GM12878 (cell line): Measurements from ENCODE around the gene EYS. TPM values are rescaled to one million over a fixed set of nuclear protein-coding genes. Genes with fewer than 3 reads are reported as not detected.

Experiments used
- ATAC-seq: fragments of 200-7000 bp; cut with Tn5 transposase; 3 replicates; pipeline ENCODE4 v1.9.1; 2020; ENCODE audit warnings: mild to moderate bottlenecking, moderate library complexity
- BruUV-seq: library from RNA; stranded (reverse); fragments of 400-500 nt; replicated peaks from 2 replicates; lab custom pipeline; 2021; lab: Mats Ljungman, UMichigan
- CTCF ChIA-PET: fragments of 300-600 bp; sonication (Branson Sonifier 250); formaldehyde crosslinking; extraction: SDS; loops from one replicate; lab custom pipeline; 2021; ENCODE audit warnings: inconsistent platforms; lab: Yijun Ruan, JAX
- POLR2A ChIA-PET: fragments of 350-600 bp; formaldehyde crosslinking; extraction: SDS; loops from one replicate; lab custom pipeline; 2021; ENCODE audit warnings: inconsistent platforms; lab: Charles Lee
- RAD21 ChIA-PET: fragments of 300-600 bp; sonication (Branson Sonifier 250); formaldehyde crosslinking; loops from one replicate; lab custom pipeline; 2023; ENCODE audit warnings: antibody characterized with exemption; ENCODE audit not compliant: unreplicated experiment; lab: Charles Lee
- SMC1A ChIA-PET: fragments of 300-600 bp; sonication (Branson Sonifier 250); formaldehyde crosslinking; loops from one replicate; lab custom pipeline; 2023; ENCODE audit not compliant: unreplicated experiment, uncharacterized antibody; lab: Charles Lee
- DNase-seq: peaks from one replicate; pipeline ENCODE4 v3.0.0-alpha.2; 2011; ENCODE audit warnings: low read depth, low spot score
- FAIRE-seq: peaks from 3 replicates; lab custom pipeline; 2011; peaks lifted over from hg19 to GRCh38; lab: Jason Lieb, UNC
- H2AFZ ChIP-seq: 2 replicates; pipeline ENCODE4 v1.6.0; 2011; ENCODE audit warnings: low read depth, low read length, control low read depth; ENCODE audit not compliant: control insufficient read depth
- H3K27ac ChIP-seq: 2 replicates; pipeline ENCODE4 v1.5.1; 2011; ENCODE audit warnings: control low read depth; ENCODE audit not compliant: control insufficient read depth, insufficient read depth
- H3K27me3 ChIP-seq, 2 experiments: replicated peaks in 1 of 2; 2 replicates each; pipeline versions ENCODE4 v1.6.0 to v1.6.1; 2011; ENCODE audit warnings: low read length in 1 of 2; ENCODE audit not compliant: control insufficient read depth in 2 of 2, insufficient read depth in 2 of 2
- H3K36me3 ChIP-seq, 2 experiments: 2 replicates each; pipeline ENCODE4 v1.5.1; 2011; ENCODE audit warnings: low read length in 1 of 2; ENCODE audit not compliant: control insufficient read depth in 2 of 2, insufficient read depth in 2 of 2
- H3K4me1 ChIP-seq: 2 replicates; pipeline ENCODE4 v1.6.1; 2011; ENCODE audit warnings: mild to moderate bottlenecking, low read length, moderate library complexity, mixed read lengths; ENCODE audit not compliant: control insufficient read depth, insufficient read depth
- H3K4me2 ChIP-seq: 2 replicates; pipeline ENCODE4 v1.6.0; 2011; ENCODE audit warnings: control low read depth; ENCODE audit not compliant: control insufficient read depth, insufficient read depth
- H3K4me3 ChIP-seq: fragments of 200-600 bp; sonication (generic); 2 replicates; pipeline ENCODE4 v1.5.1; 2016
- H3K79me2 ChIP-seq: 2 replicates; pipeline ENCODE4 v1.6.0; 2011; ENCODE audit warnings: low read length; ENCODE audit not compliant: control insufficient read depth, insufficient read depth
- H3K9ac ChIP-seq: 2 replicates; pipeline ENCODE4 v1.8.0; 2011; ENCODE audit warnings: low read length, control low read depth, mixed read lengths; ENCODE audit not compliant: control insufficient read depth, insufficient read depth
- H3K9me3 ChIP-seq: replicated peaks from 3 replicates; pipeline ENCODE4 v1.5.1; 2011; ENCODE audit warnings: mild to moderate bottlenecking, low read length; ENCODE audit not compliant: control insufficient read depth, insufficient read depth
- H4K20me1 ChIP-seq: 2 replicates; pipeline ENCODE4 v1.6.0; 2011; ENCODE audit not compliant: control insufficient read depth, insufficient read depth
- CBFB ChIP-seq: IDR thresholded peaks from 2 replicates; pipeline ENCODE4 v1.6.1; 2016; ENCODE audit warnings: antibody characterized with exemption, low read depth
- CBX3 ChIP-seq: fragments of 200-600 bp; sonication (generic); IDR thresholded peaks from 2 replicates; pipeline ENCODE4 v1.6.1; 2016; ENCODE audit warnings: low read depth, borderline replicate concordance
- EZH2 ChIP-seq: IDR thresholded peaks from 2 replicates; pipeline ENCODE4 v1.6.1; 2012; ENCODE audit warnings: low read depth, mild to moderate bottlenecking, control low read depth, inconsistent platforms, low read length, borderline replicate concordance; ENCODE audit not compliant: control insufficient read depth
- HDGF ChIP-seq: fragments of 450-650 bp; IDR thresholded peaks from 2 replicates; pipeline ENCODE4 v1.6.1; 2016; ENCODE audit warnings: antibody characterized with exemption
- JUNB ChIP-seq: IDR thresholded peaks from 2 replicates; pipeline ENCODE4 v1.6.1; 2016; ENCODE audit warnings: antibody characterized with exemption, mild to moderate bottlenecking
- JUND ChIP-seq: IDR thresholded peaks from 2 replicates; pipeline ENCODE4 v1.6.1; 2012; ENCODE audit warnings: low read depth, mild to moderate bottlenecking, low read length, improper control_type of control experiment, moderate library complexity
- KLF5 ChIP-seq: fragments of 450-650 bp; IDR thresholded peaks from 2 replicates; pipeline ENCODE4 v1.6.1; 2014; ENCODE audit warnings: mild to moderate bottlenecking; ENCODE audit not compliant: partially characterized antibody
- MEF2A ChIP-seq: IDR thresholded peaks from 2 replicates; pipeline ENCODE4 v1.6.1; 2011; ENCODE audit warnings: low read depth, mild to moderate bottlenecking, low read length, moderate library complexity; ENCODE audit not compliant: insufficient read depth
- NR2C2 ChIP-seq: IDR thresholded peaks from 2 replicates; pipeline ENCODE4 v1.6.1; 2011; ENCODE audit warnings: borderline replicate concordance, low read depth; ENCODE audit not compliant: control insufficient read depth, insufficient read length
- SIN3A ChIP-seq: IDR thresholded peaks from 2 replicates; pipeline ENCODE4 v1.6.1; 2012; ENCODE audit warnings: low read depth, low read length, improper control_type of control experiment
- TCF3 ChIP-seq: IDR thresholded peaks from 2 replicates; pipeline ENCODE4 v1.6.1; 2012; ENCODE audit warnings: low read depth, mild to moderate bottlenecking, low read length, borderline replicate concordance; ENCODE audit not compliant: insufficient read depth
- ZNF274 ChIP-seq: IDR thresholded peaks from one replicate; pipeline ENCODE4 v1.8.0; 2011; ENCODE audit not compliant: insufficient read length, insufficient read depth
- ZSCAN29 ChIP-seq: fragments of 450-650 bp; IDR thresholded peaks from 2 replicates; pipeline ENCODE4 v1.6.1; 2017; ENCODE audit warnings: mild to moderate bottlenecking, moderate library complexity
- WGBS: methylation state at CpG from one replicate; pipeline ENCODE4 v1.1.6; 2016; ENCODE audit warnings: low lambda C conversion rate; ENCODE audit not compliant: insufficient replicate concordance, insufficient coverage; ENCODE audit errors: missing lambda C conversion rate; 5-methylcytosine and 5-hydroxymethylcytosine counted together
- in situ Hi-C: fragments of 300-500 bp; cut with MboI; formaldehyde crosslinking; loops from 9 replicates; pipeline ENCODE4 v1.14.3; 2018; ENCODE audit warnings: mixed read lengths
- intact Hi-C: fragments of 100-400 bp; cut with micrococcal nuclease; formaldehyde crosslinking; loops from one replicate; pipeline ENCODE4 v1.14.2; 2022; ENCODE audit not compliant: unreplicated experiment
- polyA plus RNA-seq, 11 experiments: library from polyadenylated mRNA; depleted of rRNA in 4 of 11; unstranded in 6 of 11; stranded (reverse) in 5 of 11; fragments of >200 nt; fragmentation: Nextera tagmentation in 4 of 11; fragmentation: Illumina TruSeq in 1 of 11; extraction: Ambion mirVana in 4 of 11; extraction: Trizol in 1 of 11; gene quantifications; 1 replicate in 1 of 11; 2 replicates in 10 of 11; pipeline versions ENCODE4 v1.2.1 to v1.2.3, GENCODE V29; 2011 to 2016; ENCODE audit warnings: inconsistent platforms in 2 of 11, missing spikeins in 2 of 11, low read depth in 1 of 11
- total RNA-seq, 4 experiments: library from RNA; depleted of rRNA in 3 of 4; stranded (reverse); fragments of >200 nt in 3 of 4; fragmentation: Illumina TruSeq in 1 of 4; extraction: Trizol in 1 of 4; gene quantifications; 2 replicates each; pipeline versions ENCODE4 v1.2.1 to v1.2.3, GENCODE V29; 2013 to 2021
- TF ChIP-seq, protein P1 (sequence below): fragments of 450-650 bp; IDR thresholded peaks from 2 replicates; pipeline ENCODE4 v1.6.1; 2018; ENCODE audit warnings: mild to moderate bottlenecking, low read depth, moderate library complexity; ENCODE audit not compliant: partially characterized antibody

The EYS gene
- total and polyA plus RNA-seq, 10 of the 15 experiments (the other 5 are each of a cell fraction or from before 2014, with no cell fraction given) = under 0.01 to 0.14 (median 0.02) TPM; not detected in 1

DNA sequence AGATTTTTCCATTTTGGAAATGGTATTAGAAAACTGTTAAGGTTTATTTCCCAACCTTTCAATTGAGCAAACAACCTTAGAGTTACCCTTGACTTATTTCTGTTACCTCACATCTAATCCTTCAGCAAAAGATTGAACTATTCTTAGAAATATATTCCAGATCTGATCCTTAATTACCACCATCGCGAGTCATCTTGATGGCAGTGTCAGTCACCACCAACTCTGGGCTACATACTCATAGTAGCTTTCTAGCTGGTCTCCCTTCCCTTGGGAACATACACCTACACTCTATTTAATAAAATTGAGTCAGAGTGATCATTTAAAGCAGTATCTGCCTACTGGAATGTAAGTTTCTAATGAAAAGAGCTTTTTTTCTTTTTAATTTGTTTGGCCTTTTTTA is 308.2 kb downstream of the EYS start:
- no peaks in the 10 kb centered on the region for H3K36me3 ChIP-seq
- TF ChIP-seq JUNB (no peak), ZSCAN29 (no peak), JUND (no peak), EZH2 (no peak), TCF3 (no peak), HDGF (no peak), MEF2A (no peak), KLF5 (no peak), SIN3A (no peak), ZNF274 (no peak), CBFB (no peak), CBX3 (no peak), NR2C2 (no peak)
- TF ChIP-seq, protein P1, sequence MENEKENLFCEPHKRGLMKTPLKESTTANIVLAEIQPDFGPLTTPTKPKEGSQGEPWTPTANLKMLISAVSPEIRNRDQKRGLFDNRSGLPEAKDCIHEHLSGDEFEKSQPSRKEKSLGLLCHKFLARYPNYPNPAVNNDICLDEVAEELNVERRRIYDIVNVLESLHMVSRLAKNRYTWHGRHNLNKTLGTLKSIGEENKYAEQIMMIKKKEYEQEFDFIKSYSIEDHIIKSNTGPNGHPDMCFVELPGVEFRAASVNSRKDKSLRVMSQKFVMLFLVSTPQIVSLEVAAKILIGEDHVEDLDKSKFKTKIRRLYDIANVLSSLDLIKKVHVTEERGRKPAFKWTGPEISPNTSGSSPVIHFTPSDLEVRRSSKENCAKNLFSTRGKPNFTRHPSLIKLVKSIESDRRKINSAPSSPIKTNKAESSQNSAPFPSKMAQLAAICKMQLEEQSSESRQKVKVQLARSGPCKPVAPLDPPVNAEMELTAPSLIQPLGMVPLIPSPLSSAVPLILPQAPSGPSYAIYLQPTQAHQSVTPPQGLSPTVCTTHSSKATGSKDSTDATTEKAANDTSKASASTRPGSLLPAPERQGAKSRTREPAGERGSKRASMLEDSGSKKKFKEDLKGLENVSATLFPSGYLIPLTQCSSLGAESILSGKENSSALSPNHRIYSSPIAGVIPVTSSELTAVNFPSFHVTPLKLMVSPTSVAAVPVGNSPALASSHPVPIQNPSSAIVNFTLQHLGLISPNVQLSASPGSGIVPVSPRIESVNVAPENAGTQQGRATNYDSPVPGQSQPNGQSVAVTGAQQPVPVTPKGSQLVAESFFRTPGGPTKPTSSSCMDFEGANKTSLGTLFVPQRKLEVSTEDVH = no peak
- TF ChIP-seq, all 136 proteins: peak for 0
- Histone ChIP-seq H3K4me1 (no peaks in the 10 kb centered on the region), H3K4me2 (no peak overlapping the region), H3K27ac (no peak overlapping the region), H4K20me1 (no peaks in the 10 kb centered on the region), H3K9ac (no peak overlapping the region), H3K27me3 (no peaks in the 10 kb centered on the region), H3K4me3 (no peak overlapping the region), H3K9me3 (no peaks in the 10 kb centered on the region), H2AFZ (no peak overlapping the region), H3K79me2 (no peaks in the 10 kb centered on the region)
- in situ Hi-C loops = no loop called here
- RAD21 ChIA-PET = no interaction called here
- POLR2A ChIA-PET = no interaction called here
- SMC1A ChIA-PET = interaction anchor here (0.6 kb wide), 1 partner anchor 1032 kb away, joined by 3 read pairs; no protein-coding TSS in a partner anchor
- DNase-seq = no peak
- intact Hi-C loops = no loop called here
- 61% methylated on average over 2 of the region's 2 CpGs for WGBS
- BruUV-seq = no TSS peak
- no peak for ATAC-seq
- FAIRE-seq = no peak
- CTCF ChIA-PET = no interaction called here
